GM12872 (cell line): Measurements from ENCODE around the gene HEPACAM2.

ENCODE experiments used
- CTCF ChIP-seq: IDR thresholded peaks from 3 replicates; pipeline ENCODE4 v1.5.1; 2011; ENCODE audit warnings: low read depth, mild to moderate bottlenecking, low read length, moderate library complexity; ENCODE audit not compliant: insufficient read depth

The HEPACAM2 gene

GRCh38 chr7:93239824-93240223, 13.6 kb upstream of the HEPACAM2 start:
- no peak for TF ChIP-seq CTCF

GRCh38 chr7:93238748-93239147, 12.5 kb upstream of the HEPACAM2 start:
- no peak for TF ChIP-seq CTCF

- TF ChIP-seq CTCF = no peak
Observed at GRCh38 chr7:93238131-93238530, 11.9 kb upstream of the HEPACAM2 start.

- no peak for TF ChIP-seq CTCF
Observed at GRCh38 chr7:93235541-93235940, 9.3 kb upstream of the HEPACAM2 start.

- no peak for TF ChIP-seq CTCF
Observed at GRCh38 chr7:93232673-93233018, 6.4 kb upstream of the HEPACAM2 start.

GRCh38 chr7:93231799-93232672, 5.8 kb upstream of the HEPACAM2 start, which contains the start of gene VPS50:
TSS of gene VPS50 (plus strand) at chr7:93232366. CDS start at chr7:93232468, 102 bp downstream.
- TF ChIP-seq CTCF = no peak

- TF ChIP-seq CTCF = no peak
Observed at GRCh38 chr7:93231259-93231658, 5.0 kb upstream of the HEPACAM2 start.
